Suppressor macrophage treated with lipopolysaccharide for 1 hour (primary cell): ENCODE measurements around the gene RAB31.

Source experiments
- DNase-seq, 3 donors: peaks; one replicate each; pipeline ENCODE4 v3.0.0-alpha.2; 2020 to 2022

The RAB31 gene

DNA sequence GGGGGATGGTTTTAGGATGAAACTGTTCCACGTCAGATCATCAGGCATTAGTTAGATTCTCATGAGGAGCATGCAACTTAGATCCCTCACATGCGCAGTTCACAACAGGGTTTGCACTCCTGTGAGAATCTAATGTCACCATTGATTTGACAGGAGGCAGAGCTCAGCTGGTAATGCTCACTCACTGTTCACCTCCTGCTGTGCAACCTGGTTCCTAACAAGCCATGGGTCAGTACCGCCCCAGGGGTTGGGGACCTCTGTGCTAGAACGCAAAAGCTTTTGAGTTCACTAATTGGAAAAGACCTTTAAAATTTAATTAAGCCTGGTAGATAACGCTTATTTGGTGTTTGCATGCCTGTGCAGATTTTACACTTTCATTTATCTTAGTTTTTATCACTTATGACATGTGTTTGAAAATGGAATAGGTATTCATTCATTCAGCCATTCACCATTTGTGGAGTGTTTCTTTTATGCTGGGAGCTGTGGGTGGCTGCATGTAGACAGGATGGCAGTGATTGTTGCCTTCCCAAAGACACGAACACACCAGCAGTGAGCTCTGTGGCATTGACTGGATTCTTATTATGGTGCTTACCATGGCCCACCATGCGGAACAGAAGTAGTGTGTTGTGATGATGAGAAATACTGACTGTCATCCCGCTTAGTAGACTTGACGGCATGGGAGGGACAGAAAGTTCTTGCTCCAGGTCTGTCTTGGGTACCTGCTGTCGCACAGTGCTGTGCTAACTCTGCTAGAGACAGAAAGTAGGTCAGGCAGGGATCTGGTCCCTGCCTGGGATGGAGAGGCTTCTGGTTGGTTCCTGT lies 6.4 kb downstream of the RAB31 start:
- DNase-seq, result no peak

DNA sequence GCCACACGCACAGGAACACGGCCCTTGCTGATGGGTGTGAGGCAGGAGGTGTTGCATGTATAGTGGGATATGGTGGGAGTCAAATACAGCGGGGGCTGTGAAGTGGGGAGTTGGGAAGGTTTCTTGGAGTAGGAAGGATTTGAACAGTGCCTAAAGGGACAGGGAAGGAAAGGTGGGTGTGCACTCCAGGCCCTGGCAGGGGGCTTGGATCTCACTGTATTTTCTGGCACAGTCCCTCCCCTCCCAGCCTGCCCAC lies 6.9 kb downstream of the RAB31 start:
- DNase-seq, result no peak

DNA sequence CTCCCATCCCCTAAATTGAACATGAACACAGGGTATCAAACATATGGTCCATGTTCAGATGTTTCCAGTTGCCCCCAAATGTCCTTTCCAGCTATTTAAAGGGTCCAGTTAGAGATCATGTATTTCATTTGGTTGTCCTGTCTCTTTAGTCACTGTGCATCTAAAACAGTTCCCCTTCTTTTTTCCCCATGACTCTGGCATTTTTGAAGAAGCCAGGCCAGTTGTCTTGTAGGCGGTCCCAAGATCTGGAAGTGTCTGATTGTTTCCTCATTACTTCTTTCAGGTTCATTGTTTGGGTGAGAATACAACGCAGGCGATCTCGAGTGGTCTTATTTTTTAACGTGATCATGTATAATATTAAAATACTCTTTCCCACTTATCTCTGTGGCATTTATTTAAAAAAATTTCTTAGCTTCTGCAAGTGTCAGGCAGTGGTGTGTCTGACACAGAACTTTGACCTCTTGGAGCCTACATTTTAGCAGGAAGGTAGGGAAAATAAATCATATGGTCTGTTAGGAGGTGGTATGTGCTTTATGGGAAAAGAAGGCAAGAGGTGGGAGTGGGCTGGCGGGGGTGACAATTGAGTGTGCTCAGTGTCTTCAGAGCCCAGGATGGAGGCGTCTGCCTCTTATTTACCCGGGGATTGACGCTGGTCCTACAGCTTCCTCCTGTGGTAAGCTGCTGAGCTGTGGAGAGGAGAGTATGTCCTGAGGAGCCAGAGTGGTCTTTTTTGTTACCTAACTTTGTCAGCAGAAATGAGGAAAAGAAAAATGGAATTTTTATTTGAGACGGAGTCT lies 8.1 kb downstream of the RAB31 start:
- peak; percentile 70 to 80 (median 78) for DNase-seq

DNA sequence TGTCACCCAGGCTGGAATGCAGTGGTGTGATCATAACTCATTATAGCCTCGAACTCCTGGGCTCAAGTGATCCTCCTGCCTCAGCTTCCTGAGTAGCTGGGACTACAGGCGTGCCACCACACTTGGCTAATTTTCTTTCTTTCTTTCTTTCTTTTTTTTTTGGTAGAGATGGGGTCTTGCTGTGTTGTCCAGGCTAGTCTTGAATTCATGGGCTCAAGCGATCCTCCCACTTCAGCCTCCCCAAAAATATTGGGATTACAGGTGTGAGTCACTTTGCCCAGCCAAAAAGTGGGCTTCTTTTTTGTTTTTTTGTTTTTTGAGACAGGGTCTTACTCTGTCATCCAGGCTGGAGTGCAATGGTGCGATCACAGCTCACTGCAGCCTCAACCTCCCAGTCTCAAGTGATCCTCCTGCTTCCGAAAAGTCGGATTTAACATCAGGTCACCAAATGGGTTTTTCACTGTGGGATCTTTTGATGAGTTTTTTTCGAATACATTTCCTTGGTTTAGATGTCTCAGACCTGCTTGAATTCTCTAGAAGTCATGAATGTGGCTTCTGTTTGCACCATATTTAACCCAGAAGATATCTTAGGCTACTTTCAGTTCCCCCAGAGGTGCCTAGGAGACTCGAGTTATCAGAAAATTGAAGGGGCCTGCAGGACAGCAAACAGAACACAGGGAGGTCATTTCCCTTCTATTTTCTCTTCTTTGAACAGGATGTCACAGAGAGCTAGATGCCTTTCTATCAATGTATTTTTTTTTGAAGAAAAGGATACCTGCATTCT lies 8.9 kb downstream of the RAB31 start:
- DNase-seq, result no peak

DNA sequence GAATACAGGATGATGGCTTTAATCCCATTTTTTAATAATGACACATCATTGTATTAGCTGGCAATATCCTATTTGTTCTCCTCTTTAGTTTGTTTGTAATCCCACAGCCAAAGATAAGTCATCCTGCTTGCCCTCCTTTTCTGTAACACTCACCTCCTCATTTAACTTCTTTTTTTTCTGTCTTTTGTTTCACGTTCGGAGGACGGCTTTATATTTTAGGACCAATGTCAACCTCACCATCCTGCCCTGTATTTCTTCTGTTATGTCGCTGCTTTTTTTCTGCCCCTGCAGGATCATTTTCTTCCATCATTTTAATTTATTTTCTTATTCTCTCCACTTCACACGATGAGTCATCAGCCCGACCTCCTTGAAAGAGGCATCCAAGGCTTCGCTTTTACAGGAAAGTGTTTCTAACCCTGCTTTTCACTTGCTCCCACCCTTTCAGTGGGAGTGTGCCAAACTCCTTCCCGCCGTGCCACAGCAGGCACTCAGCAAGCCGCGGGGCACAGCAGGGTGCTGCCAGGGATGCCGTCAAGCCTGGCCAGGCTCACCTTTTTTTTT lies 11.4 kb downstream of the RAB31 start:
- DNase-seq, result no peak

DNA sequence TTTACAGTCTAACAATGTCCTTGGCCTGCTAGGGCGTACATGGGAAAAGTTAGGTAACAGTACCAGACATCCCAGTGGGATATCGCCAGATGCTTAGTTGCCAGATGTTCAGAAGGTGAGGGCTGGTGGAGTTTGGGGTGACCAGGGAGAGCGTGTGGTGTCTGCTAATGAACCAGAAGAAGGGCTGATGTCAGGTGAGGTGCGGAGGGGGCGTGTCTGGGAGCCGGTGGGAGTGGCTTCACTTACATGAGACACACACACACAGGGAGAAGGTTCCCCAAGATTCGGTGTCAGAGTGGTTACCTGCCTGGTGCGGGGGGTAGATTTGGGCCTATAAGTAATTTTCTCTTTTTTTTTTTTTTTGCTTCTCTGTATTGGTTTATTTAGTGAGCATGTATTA lies 12.2 kb downstream of the RAB31 start:
- DNase-seq, result no peak

DNA sequence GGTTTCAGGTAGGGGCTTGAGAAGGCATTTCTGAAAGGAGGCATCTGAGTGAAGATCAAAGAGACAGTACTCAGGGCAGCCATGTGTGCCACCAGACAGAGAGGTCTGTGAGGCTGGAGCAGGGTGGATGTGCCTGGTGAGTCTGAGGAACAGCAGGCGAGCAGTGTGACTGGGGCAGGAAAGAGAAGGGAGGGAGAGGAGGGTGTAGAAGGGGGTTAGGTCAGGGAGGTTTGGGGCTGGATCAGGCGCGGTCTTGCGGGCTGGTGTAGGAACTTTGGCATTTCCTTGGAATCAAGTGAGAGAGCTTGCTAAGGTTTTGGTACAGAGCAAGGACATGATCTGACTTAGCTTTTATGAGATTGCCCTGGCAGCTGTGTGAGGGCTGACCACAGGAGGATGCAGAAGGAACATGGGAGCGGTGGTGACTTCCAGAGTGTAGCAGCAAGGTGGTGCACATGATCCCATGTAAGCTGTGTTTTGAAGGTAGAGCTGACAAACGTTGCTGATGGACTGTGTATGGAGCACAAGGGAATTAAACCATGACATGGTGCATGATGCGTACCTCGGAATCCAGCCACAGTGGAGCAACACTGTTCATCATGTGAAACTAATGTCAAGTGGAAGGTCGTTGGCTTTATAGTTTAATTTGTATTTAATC lies 13.9 kb downstream of the RAB31 start:
- no peak for DNase-seq

DNA sequence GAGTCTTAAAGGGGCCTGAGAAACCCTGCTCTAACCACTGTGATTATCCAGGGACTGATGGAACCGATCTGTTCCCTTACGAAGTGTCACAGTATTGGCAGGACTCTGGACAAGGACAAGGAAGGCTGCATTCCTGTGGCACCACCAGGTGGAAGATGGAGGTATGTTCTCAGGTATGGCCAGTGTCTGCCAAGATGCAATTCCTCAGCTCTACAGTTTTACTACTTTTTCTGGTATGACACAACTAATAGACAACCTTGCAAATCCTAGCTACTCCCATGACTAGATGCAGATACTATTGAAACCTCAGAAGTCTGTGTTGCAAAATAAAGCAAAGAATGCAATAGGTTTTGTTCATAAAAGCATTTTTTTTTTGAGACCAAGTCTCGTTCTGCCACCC lies 14.6 kb downstream of the RAB31 start:
- no peak for DNase-seq

DNA sequence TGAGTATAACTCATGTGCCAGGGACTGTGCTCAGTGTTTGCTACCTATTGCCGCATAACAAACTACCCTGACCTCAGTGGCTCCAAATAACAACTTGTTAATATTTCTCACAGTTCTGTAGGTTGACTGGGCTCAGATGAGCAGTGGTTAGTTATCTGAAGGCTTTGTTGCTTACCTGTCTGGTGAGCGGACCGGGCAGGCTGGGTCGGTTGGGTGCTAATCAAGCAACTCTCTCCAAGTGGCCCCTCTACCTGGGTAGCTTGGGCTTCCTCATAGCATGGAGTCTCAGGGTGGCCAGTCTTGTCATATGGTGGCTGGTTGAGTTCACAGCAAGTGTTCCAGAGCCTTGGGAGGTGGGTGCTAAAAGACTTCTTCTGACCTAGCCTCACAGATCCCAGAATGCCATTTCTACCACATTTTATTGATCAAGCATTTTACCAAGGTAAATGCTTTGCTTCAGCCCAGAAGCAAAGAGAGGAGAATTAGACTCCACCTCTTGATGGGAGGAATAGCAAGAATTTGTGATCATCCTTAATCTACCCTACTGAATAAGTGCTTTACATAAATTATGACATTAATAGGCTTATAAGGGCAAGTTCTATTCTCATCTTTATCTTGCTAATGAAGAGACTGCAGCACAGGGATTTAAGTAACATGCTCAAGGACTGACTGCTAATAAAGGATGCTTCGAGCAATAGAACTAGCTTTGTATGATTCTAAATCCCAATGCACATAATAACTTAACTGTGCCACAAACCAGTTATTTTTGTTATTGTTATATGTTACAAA lies 16.9 kb downstream of the RAB31 start:
- no peak for DNase-seq

DNA sequence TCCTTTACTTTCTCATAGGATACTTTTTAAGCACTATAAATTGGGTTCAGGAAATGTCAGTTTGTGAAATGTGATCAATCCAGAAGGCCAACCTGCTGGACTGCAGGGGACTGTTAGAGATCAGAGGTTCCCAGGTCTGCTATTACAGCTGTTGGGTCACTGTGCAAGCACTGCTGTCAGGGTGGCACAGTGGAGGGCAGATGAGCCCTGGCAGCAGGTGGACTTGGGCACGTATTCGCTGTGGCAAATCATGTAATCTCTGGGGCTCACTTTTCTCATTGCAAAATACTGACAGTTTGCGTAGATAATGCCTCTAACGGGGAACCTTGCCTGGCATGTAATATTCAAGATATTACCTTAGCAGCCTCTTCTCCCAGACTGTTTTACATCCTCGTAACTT lies 18.1 kb downstream of the RAB31 start:
- DNase-seq, result no peak

DNA sequence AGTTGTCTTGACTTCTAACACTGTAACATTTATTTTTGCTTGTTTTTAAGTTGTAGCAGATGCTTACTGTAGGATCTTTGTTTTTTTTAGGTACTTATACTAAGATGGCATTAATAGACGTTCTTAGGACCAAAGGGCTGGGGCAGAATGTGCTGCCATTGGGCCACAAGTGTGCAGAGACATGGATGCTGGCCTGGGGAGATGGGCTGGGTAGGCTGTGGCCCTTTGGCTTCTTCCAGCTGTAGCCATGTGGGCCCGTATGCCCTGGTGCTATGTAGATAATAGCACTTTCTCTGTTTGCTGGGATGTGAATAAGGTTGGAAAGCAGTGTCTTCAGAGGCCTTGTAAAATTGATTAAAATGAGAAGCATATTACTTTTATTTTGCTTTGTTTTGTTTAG lies 18.8 kb downstream of the RAB31 start:
- DNase-seq, result no peak

DNA sequence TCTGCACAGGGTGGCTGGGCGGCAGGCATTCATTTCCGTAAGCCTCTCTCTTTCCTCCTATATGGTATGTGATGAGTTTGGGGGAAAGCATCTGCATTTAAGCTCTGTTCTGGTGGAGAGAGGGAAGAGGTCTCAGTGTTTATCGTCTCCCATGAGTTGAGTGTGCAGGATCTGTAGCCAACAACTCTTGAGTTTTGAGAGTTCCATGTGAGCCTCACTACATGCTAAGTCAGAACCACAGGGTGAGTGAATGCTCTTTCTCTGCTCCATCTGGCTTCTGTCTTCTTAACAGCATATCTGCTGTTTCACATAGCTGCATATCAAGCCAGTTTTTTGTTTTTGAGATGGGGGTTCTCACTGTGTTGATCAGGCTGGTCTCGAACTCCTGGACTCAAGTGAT lies 22.7 kb downstream of the RAB31 start:
- no peak for DNase-seq

DNA sequence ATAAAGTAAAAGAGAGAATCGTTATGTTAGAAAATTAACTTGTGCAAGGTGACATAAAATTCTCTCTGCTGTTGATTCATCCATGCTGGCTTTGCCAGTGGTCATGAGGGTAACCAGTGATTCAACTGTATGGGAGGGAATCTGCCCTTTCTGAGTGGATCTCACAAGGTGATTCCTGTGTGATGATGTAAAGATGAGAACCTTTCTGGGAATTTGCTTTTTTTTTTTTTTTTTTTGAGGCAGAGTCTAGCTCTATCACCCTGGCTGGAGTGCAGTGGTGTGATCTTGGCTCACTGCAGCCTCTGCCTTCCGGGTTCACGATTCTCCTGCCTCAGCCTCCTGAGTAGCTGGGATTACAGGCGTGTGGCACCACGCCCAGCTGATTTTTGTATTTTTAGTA lies 23.3 kb downstream of the RAB31 start:
- peak in 1 of 3 donors; percentile 60 for DNase-seq

DNA sequence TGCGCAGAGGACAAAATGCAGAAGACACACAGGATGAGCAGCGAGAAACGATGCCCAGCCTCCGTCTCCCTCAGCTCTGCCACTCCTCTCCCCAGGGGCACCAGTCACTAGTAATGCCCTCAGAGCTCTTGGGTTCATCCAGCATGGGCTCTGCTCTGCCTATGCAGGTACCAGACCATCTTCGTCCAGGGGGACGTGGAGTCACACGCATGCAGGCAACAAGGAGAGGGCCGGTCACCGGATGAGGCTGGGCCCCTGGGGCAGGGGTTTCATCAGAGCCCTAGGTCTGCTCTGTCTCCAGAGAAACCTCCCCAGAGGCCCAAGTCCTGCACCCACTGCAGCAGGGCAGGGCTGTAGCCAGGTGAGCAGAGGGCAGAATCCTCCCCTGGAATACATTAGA lies 23.9 kb downstream of the RAB31 start:
- DNase-seq, result no peak

DNA sequence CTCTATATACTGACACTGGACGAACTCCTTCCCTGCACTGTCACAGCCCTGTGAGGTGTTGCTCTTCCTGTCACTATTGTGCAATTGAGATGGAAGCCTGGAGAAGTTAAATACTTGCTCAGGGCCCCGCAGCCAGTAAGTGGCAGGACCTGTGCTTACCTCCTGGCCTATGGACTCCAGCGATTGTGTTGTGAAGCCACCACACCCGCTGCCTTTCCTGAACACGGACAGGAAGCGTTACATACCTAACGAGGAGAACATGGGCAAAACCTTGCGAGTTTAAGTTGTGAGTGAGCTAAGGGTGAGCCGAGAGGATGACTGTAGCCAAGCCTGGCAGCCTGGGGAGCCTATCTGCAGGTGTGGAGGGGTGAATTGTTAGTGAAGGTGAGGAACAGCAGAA lies 26.1 kb downstream of the RAB31 start:
- no peak for DNase-seq

DNA sequence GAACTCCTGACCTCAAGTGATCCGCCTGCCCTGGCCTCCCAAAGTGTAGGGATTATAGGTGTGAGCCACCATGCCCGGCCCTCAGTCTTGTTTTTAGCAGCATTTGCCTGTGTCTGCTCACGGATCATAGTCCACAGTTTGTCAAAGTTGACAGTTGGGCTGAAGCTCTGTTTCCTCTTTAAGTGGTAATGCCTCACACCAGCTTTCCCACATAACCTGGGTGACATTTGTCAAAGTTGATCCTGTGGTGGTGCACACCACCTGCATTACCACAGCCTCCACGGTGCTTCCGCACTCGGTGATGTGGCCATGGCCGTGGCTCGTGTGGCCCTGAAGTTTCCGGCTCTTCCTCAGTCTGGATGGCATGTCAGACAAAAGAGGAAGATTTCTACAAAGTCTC lies 27.1 kb downstream of the RAB31 start:
- DNase-seq, result no peak

DNA sequence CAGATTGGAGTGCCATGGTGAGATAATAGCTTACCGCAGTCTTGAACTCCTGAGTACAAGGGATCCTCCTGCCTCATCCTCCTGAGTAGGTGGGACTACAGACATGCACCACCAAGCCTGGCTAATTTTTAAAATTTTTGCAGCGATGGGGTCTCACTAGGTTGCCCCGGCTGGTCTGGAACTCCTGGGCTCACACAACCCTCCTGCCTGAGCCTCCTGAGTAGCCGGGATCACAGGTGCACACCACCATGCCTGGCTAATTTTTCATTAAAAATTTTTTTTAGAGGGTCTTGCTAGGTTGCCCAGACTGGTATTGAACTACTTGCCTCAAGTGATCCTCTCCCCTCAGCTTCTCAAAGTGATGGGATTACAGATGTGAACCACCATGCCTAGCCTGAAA lies 27.8 kb downstream of the RAB31 start:
- no peak for DNase-seq

DNA sequence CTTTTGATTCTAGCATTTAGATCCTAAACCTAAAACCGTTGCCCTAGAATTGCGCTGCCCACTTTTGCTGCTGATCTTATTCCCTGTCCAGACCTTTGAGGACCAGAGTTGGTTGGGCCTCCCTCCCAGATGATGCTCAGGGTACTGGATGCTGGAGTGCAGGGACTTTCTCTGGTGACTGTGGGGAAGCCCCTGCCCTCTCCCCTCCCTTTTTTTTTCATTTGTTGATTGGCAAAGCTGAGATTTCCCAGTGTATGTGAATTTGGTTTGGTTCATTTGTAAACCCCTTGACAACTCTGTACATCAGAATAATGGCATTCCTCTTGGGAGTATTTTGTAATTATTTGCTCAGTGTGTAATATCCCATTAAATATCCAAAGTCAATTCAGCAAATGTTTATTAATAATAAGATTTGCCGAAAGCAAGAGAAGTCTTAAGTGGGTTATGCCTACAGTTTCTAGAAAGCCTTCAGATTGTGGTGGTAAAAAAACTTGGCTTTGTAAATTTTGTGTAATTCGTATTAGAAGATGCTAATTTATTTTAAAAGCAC lies 28.3 kb downstream of the RAB31 start:
- DNase-seq, result peak; percentile 52 to 75 (median 67)

DNA sequence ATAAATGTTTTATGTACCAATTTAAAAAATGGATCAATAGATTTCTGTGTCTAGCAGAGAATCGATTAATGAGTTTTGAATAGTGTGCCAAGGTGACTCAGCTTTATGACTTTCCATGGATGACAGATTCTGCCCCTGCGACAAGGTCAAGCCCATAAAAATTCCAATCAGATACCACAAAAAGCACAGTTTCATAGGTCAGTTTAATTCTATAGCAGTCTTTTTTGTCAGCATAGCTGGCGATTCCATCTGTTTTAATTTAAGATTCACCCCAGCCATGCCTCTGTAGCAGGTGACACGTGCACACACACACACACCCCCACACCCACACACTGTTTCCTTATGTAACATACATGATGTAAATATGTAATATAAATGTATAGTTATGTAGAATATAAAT lies 28.9 kb downstream of the RAB31 start:
- DNase-seq, result peak in 1 of 3 donors; percentile 42

DNA sequence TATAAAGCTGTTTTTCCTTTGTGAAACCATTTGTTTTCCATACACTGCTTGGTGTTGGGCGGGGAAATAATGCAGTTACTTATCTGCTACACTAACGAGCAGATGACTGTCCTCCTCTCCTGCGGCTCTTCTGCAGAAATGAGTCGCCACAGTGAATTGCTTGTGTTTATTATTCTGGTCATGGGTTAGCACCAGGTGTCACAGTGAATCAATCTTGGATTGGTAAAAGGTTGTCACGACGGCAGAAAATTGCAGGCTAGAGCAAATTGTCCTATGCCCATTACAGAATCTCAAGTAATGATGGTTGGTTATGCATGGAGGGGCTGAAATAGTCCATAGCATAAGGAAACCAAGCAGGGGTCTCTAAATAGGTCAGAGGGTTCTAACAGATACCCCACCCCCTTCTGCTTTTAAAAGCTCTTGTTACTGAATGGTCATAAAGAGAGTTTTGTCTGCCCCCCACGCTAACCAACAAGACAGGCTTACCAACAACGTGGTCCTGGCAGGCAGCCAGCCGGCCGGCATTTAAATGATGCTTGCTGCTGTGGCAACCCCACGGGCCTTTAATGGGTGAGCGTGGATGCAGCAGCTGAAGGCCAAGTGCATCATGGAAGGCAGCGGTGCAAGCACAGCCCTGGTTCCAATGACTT lies 29.5 kb downstream of the RAB31 start:
- DNase-seq, result no peak

DNA sequence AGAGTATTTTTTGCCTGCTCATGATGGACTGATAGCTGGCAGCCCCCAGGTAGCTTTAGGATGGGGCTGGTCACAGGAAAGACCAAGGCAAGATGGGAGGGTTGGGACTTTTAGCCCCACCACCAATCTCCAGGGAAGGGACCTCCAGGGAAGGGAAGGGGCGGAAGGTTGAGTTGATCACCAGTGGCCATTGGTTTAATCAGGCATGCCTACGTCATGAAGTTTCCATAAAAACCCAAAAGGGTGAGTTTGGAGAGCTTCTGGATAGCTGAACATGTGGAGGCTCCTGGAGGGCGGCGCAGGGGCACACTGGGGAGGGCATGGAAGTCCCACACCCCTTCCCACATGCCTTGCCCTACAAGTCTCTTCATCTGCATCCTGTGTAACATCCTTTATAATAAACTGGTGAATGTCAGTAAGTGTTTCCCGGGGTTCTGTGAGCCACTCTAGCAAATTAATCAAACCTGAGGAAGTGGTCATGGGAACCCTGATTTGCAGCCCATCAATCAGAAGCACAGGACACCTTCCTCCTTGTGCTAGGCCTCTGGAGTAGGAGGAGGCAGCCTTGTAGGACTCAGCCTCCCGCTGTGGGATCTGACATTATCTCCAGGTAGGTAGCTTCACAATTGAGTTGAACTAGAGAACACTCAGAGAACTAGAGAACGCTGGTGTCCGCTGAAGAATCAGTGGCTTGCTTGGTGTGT lies 30.3 kb downstream of the RAB31 start:
- no peak for DNase-seq
